HepG2 (cell line): ENCODE data around the gene SMIM43. TPM values are rescaled to one million over a fixed set of nuclear protein-coding genes. Genes with fewer than 3 reads are reported as not detected.
A peak's percentile ranks its signal among the peaks of the same experiment; 100 is the strongest.

Experiments
- ATAC-seq: fragments of 200-7000 bp; cut with Tn5 transposase; 3 replicates; pipeline ENCODE4 v1.9.1; 2020; ENCODE audit warnings: mild to moderate bottlenecking, moderate library complexity
- BruUV-seq: library from RNA; stranded (reverse); fragments of 400-500 nt; replicated peaks from 2 replicates; lab custom pipeline; 2021; lab: Mats Ljungman, UMichigan
- CTCF ChIA-PET: fragments of 300-600 bp; formaldehyde crosslinking; extraction: SDS; loops from one replicate; lab custom pipeline; 2021; ENCODE audit warnings: low total read pairs, inconsistent platforms, low intra/inter-chr PET ratio; lab: Yijun Ruan, JAX
- POLR2A ChIA-PET: fragments of 350-600 bp; sonication (Branson Sonifier 250); formaldehyde crosslinking; loops from one replicate; lab custom pipeline; 2020; ENCODE audit warnings: antibody characterized with exemption, inconsistent platforms; lab: Yijun Ruan, JAX
- DNase-seq: peaks from one replicate; pipeline ENCODE4 v3.0.0-alpha.2; 2015; ENCODE audit warnings: low spot score
- FAIRE-seq: peaks from 3 replicates; lab custom pipeline; 2011; peaks lifted over from hg19 to GRCh38; lab: Jason Lieb, UNC
- H2AFZ ChIP-seq: one replicate; pipeline ENCODE4 v1.6.1; 2011; ENCODE audit warnings: low read length, inconsistent platforms
- H3K27ac ChIP-seq: fragments of 300-600 bp; 3 replicates; pipeline ENCODE4 v1.8.0; 2011; ENCODE audit warnings: mixed run types, mild to moderate bottlenecking, mixed read lengths, low read length, inconsistent platforms; ENCODE audit not compliant: insufficient read depth; ENCODE audit errors: extremely low read length
- H3K27me3 ChIP-seq, 2 experiments: fragments of 200-600 bp in 1 of 2; 2 replicates in 1 of 2; 3 replicates in 1 of 2; pipeline versions ENCODE4 v1.6.0 to v1.8.0; 2011; ENCODE audit warnings: low read length in 2 of 2, mild to moderate bottlenecking in 2 of 2, moderate library complexity in 2 of 2, inconsistent platforms in 1 of 2; ENCODE audit not compliant: insufficient read depth in 2 of 2, control insufficient read depth in 1 of 2
- H3K36me3 ChIP-seq, 2 experiments: fragments of 200-600 bp in 1 of 2; replicated peaks in 1 of 2; 2 replicates in 1 of 2; 3 replicates in 1 of 2; pipeline versions ENCODE4 v1.5.1 to v1.8.0; 2011; ENCODE audit warnings: low read length in 2 of 2, inconsistent platforms in 1 of 2; ENCODE audit not compliant: insufficient read depth in 2 of 2, control insufficient read depth in 1 of 2
- H3K4me1 ChIP-seq: 2 replicates; pipeline ENCODE4 v1.5.1; 2012; ENCODE audit warnings: low read length, inconsistent platforms; ENCODE audit not compliant: insufficient read depth
- H3K4me2 ChIP-seq: 2 replicates; pipeline ENCODE4 v1.6.0; 2011; ENCODE audit warnings: low read depth, low read length, inconsistent platforms
- H3K4me3 ChIP-seq, 3 experiments: fragments of 200-600 bp in 1 of 3; sonication (generic), shearing (Covaris generic) in 1 of 3; replicated peaks in 1 of 3; 2 replicates each; pipeline ENCODE4 v1.5.1; 2011 to 2016; ENCODE audit warnings: low read length in 3 of 3, inconsistent platforms in 2 of 3, low read depth in 2 of 3, mild to moderate bottlenecking in 2 of 3, control low read depth in 1 of 3, mixed read lengths in 1 of 3; ENCODE audit not compliant: insufficient read depth in 1 of 3
- H3K79me2 ChIP-seq: one replicate; pipeline ENCODE4 v1.6.1; 2011; ENCODE audit warnings: low read length, inconsistent platforms; ENCODE audit not compliant: insufficient read depth
- H3K9ac ChIP-seq: 2 replicates; pipeline ENCODE4 v1.6.0; 2011; ENCODE audit warnings: mild to moderate bottlenecking, low read depth, low read length, inconsistent platforms; ENCODE audit not compliant: insufficient read depth
- H3K9me3 ChIP-seq: 2 replicates; pipeline ENCODE4 v1.5.1; 2012; ENCODE audit warnings: mild to moderate bottlenecking, low read length
- H4K20me1 ChIP-seq: 2 replicates; pipeline ENCODE4 v1.6.0; 2011; ENCODE audit warnings: inconsistent platforms, mild to moderate bottlenecking, low read length, moderate library complexity; ENCODE audit not compliant: insufficient read depth
- CREM ChIP-seq, 2 experiments: sonication (generic) in 1 of 2; formaldehyde crosslinking in 1 of 2; IDR thresholded peaks; 2 replicates each; pipeline versions ENCODE4 v1.4.0 to v1.6.1; 2016 to 2020; ENCODE audit warnings: antibody characterized with exemption in 1 of 2, mild to moderate bottlenecking in 1 of 2, missing genetic modification reagents in 1 of 2
- FOXP4 ChIP-seq: sonication (generic); formaldehyde crosslinking; IDR thresholded peaks from 2 replicates; pipeline ENCODE4 v1.4.0; 2020; ENCODE audit warnings: missing genetic modification reagents
- FUBP1 ChIP-seq: sonication (generic); formaldehyde crosslinking; IDR thresholded peaks from 2 replicates; pipeline ENCODE4 v1.5.1; 2020; ENCODE audit warnings: missing genetic modification reagents, mild to moderate bottlenecking, borderline replicate concordance
- GATAD2A ChIP-seq: IDR thresholded peaks from 2 replicates; pipeline ENCODE4 v1.6.1; 2016
- HMG20A ChIP-seq: IDR thresholded peaks from 2 replicates; pipeline ENCODE4 v1.6.1; 2016; ENCODE audit warnings: borderline replicate concordance
- HNF4A ChIP-seq: sonication (generic); formaldehyde crosslinking; IDR thresholded peaks from 2 replicates; pipeline ENCODE4 v1.4.0; 2020; ENCODE audit warnings: missing genetic modification reagents
- KAT8 ChIP-seq: IDR thresholded peaks from 2 replicates; pipeline ENCODE4 v1.6.1; 2016; ENCODE audit warnings: missing genetic modification reagents, missing compliant biosample characterization
- KDM6A ChIP-seq: IDR thresholded peaks from 2 replicates; pipeline ENCODE4 v1.6.1; 2016; ENCODE audit warnings: low read depth
- MAFG ChIP-seq: sonication (generic); formaldehyde crosslinking; IDR thresholded peaks from 2 replicates; pipeline ENCODE4 v1.5.1; 2020; ENCODE audit warnings: mild to moderate bottlenecking, missing genetic modification reagents
- PAXIP1 ChIP-seq: sonication (generic); formaldehyde crosslinking; conservative IDR thresholded peaks from 2 replicates; pipeline ENCODE4 v1.4.0; 2020; ENCODE audit warnings: mild to moderate bottlenecking, missing genetic modification reagents, moderate library complexity
- RELA ChIP-seq: sonication (generic); formaldehyde crosslinking; IDR thresholded peaks from 2 replicates; pipeline ENCODE4 v1.4.0; 2020; ENCODE audit warnings: missing genetic modification reagents
- U2AF2 ChIP-seq: fragments of 200-400 bp; formaldehyde crosslinking; IDR thresholded peaks from 2 replicates; pipeline ENCODE4 v1.6.1; 2017; ENCODE audit warnings: low read depth, mild to moderate bottlenecking, low read length
- ZNF17 ChIP-seq: sonication (generic); formaldehyde crosslinking; IDR thresholded peaks from 2 replicates; pipeline ENCODE4 v1.5.0; 2020; ENCODE audit warnings: mild to moderate bottlenecking, missing genetic modification reagents
- ZNF589 ChIP-seq: sonication (generic); formaldehyde crosslinking; conservative IDR thresholded peaks from 2 replicates; pipeline ENCODE4 v1.8.0; 2022; ENCODE audit warnings: mild to moderate bottlenecking, moderate library complexity, missing genetic modification reagents
- ZNF644 ChIP-seq: IDR thresholded peaks from 2 replicates; pipeline ENCODE4 v1.6.1; 2016; ENCODE audit warnings: low read depth
- WGBS: methylation state at CpG from one replicate; pipeline ENCODE4 v1.1.6; 2017; ENCODE audit warnings: low lambda C conversion rate; 5-methylcytosine and 5-hydroxymethylcytosine counted together
- in situ Hi-C: cut with HindIII; loops from 2 replicates; pipeline ENCODE4 v1.10.0; 2017; ENCODE audit warnings: low pct_unique_long_range_greater_than_20kb; ENCODE audit not compliant: extremely low pct_ligation_motif_present
- intact Hi-C: fragments of 100-400 bp; cut with micrococcal nuclease; formaldehyde crosslinking; loops from one replicate; pipeline ENCODE4 v1.10.0; 2022; ENCODE audit not compliant: unreplicated experiment
- polyA plus RNA-seq, 8 experiments: library from polyadenylated mRNA; depleted of rRNA in 3 of 8; stranded (reverse) in 7 of 8; unstranded in 1 of 8; fragments of >200 nt; fragmentation: Illumina TruSeq in 4 of 8; extraction: Trizol in 4 of 8; gene quantifications; 2 replicates each; pipeline versions ENCODE4 v1.2.1 to v1.2.3, GENCODE V29; 2011 to 2016; ENCODE audit warnings: low read depth in 4 of 8, missing spikeins in 1 of 8, mixed read lengths in 1 of 8; ENCODE audit not compliant: insufficient read depth in 1 of 8
- total RNA-seq, 5 experiments: library from RNA; depleted of rRNA; stranded (reverse); fragments of >200 nt; fragmentation: Illumina TruSeq; extraction: Trizol; gene quantifications; 2 replicates each; pipeline ENCODE4 v1.2.3, GENCODE V29; 2016; ENCODE audit warnings: low read depth in 1 of 5

SMIM43 gene
- total and polyA plus RNA-seq, 2 of the 13 experiments (the other 11 are each of a cell fraction or from before 2014, with no cell fraction given), result not detected

GRCh38 chr4:121799867-121800501 lies 35.0 kb upstream of the SMIM43 start (continued):
- no peak for TF ChIP-seq FUBP1 (CRISPR knock-in tag)
- TF ChIP-seq KAT8 (CRISPR knock-in tag), result peak; percentile 7; the same call in 1 of the 2 replicates

GRCh38 chr4:121799208-121799823 lies 34.4 kb upstream of the SMIM43 start:
- Histone ChIP-seq H3K4me3 (peak overlapping the region in 1 of 3 experiments; percentile 86; a peak in 1 of 6 replicates), H2AFZ (peak overlapping the region; percentile 77), H3K9me3 (no peaks in the 10 kb centered on the region), H3K4me1 (peaks cover 65% of the 10 kb centered on the region), H4K20me1 (no peaks in the 10 kb centered on the region), H3K9ac (peak overlapping the region; percentile 52), H3K27me3 (no peaks in the 10 kb centered on the region; a peak in 1 of 5 replicates), H3K4me2 (peak overlapping the region; percentile 97), H3K36me3 (peaks cover 1 to 2% of the 10 kb centered on the region in 2 experiments; a peak in 4 of 5 replicates), H3K27ac (peak overlapping the region; percentile 93), H3K79me2 (peaks cover 19% of the 10 kb centered on the region)
- no TSS peak for BruUV-seq
- ATAC-seq, result 0 out of 3 replicates have a peak, but pooled peaks have one; percentile 5
- whole genome bisulfite sequencing, result 46% methylated on average over 2 of the region's 2 CpGs
- peak; percentile 74 for DNase-seq
- intact Hi-C loops, result no loop called here
- POLR2A ChIA-PET, result interaction anchor here (0.9 to 2.6 kb wide), 3 partner anchors 11 to 103 kb away, joined by 3 to 12 read pairs (median 3); partner anchors contain the start of genes ANXA5 and BBS7
- FAIRE-seq, result no peak
- CTCF ChIA-PET, result no interaction called here
- in situ Hi-C loops, result no loop called here
- TF ChIP-seq MAFG, result no peak
- no peak for TF ChIP-seq RELA (CRISPR knock-in tag)
- TF ChIP-seq ZNF644 (CRISPR knock-in tag), result peak; percentile 90
- no peak for TF ChIP-seq U2AF2
- peak; percentile 49; the same call in 1 of the 2 replicates for TF ChIP-seq GATAD2A (CRISPR knock-in tag)
- TF ChIP-seq KDM6A (CRISPR knock-in tag), result peak; percentile 66; the same call in 1 of the 2 replicates
- peak; percentile 23; the same call in 1 of the 2 replicates for TF ChIP-seq CREM (IDR thresholded peaks at IDR 0.05)
- no peak for TF ChIP-seq CREM (CRISPR knock-in tag; IDR thresholded peaks at IDR 0.05)
- TF ChIP-seq FOXP4, result peak; percentile 25; the same call in 1 of the 2 replicates
- TF ChIP-seq PAXIP1, result peak; percentile 77
- peak; percentile 90 for TF ChIP-seq HNF4A (CRISPR knock-in tag)
- TF ChIP-seq ZNF589 (CRISPR knock-in tag), result no peak
- peak; percentile 26; the same call in 1 of the 2 replicates for TF ChIP-seq HMG20A (CRISPR knock-in tag)
- no peak for TF ChIP-seq ZNF17
